GM12878 (cell line): ENCODE measurements around the gene RHEB. TPM values are rescaled to one million over a fixed set of nuclear protein-coding genes. Genes with fewer than 3 reads are reported as not detected.

Experiments used
- ATAC-seq: fragments of 200-7000 bp; cut with Tn5 transposase; 3 replicates; pipeline ENCODE4 v1.9.1; 2020; ENCODE audit warnings: mild to moderate bottlenecking, moderate library complexity
- BruUV-seq: library from RNA; stranded (reverse); fragments of 400-500 nt; replicated peaks from 2 replicates; lab custom pipeline; 2021; lab: Mats Ljungman, UMichigan
- CTCF ChIA-PET: fragments of 300-600 bp; sonication (Branson Sonifier 250); formaldehyde crosslinking; extraction: SDS; loops from one replicate; lab custom pipeline; 2021; ENCODE audit warnings: inconsistent platforms; lab: Yijun Ruan, JAX
- POLR2A ChIA-PET: fragments of 350-600 bp; formaldehyde crosslinking; extraction: SDS; loops from one replicate; lab custom pipeline; 2021; ENCODE audit warnings: inconsistent platforms; lab: Charles Lee
- RAD21 ChIA-PET: fragments of 300-600 bp; sonication (Branson Sonifier 250); formaldehyde crosslinking; loops from one replicate; lab custom pipeline; 2023; ENCODE audit warnings: antibody characterized with exemption; ENCODE audit not compliant: unreplicated experiment; lab: Charles Lee
- SMC1A ChIA-PET: fragments of 300-600 bp; sonication (Branson Sonifier 250); formaldehyde crosslinking; loops from one replicate; lab custom pipeline; 2023; ENCODE audit not compliant: unreplicated experiment, uncharacterized antibody; lab: Charles Lee
- DNase-seq: peaks from one replicate; pipeline ENCODE4 v3.0.0-alpha.2; 2011; ENCODE audit warnings: low read depth, low spot score
- FAIRE-seq: peaks from 3 replicates; lab custom pipeline; 2011; peaks lifted over from hg19 to GRCh38; lab: Jason Lieb, UNC
- H2AFZ ChIP-seq: 2 replicates; pipeline ENCODE4 v1.6.0; 2011; ENCODE audit warnings: low read depth, low read length, control low read depth; ENCODE audit not compliant: control insufficient read depth
- H3K27ac ChIP-seq: 2 replicates; pipeline ENCODE4 v1.5.1; 2011; ENCODE audit warnings: control low read depth; ENCODE audit not compliant: control insufficient read depth, insufficient read depth
- H3K27me3 ChIP-seq, 2 experiments: replicated peaks in 1 of 2; 2 replicates each; pipeline versions ENCODE4 v1.6.0 to v1.6.1; 2011; ENCODE audit warnings: low read length in 1 of 2; ENCODE audit not compliant: control insufficient read depth in 2 of 2, insufficient read depth in 2 of 2
- H3K36me3 ChIP-seq, 2 experiments: 2 replicates each; pipeline ENCODE4 v1.5.1; 2011; ENCODE audit warnings: low read length in 1 of 2; ENCODE audit not compliant: control insufficient read depth in 2 of 2, insufficient read depth in 2 of 2
- H3K4me1 ChIP-seq: 2 replicates; pipeline ENCODE4 v1.6.1; 2011; ENCODE audit warnings: mild to moderate bottlenecking, low read length, moderate library complexity, mixed read lengths; ENCODE audit not compliant: control insufficient read depth, insufficient read depth
- H3K4me2 ChIP-seq: 2 replicates; pipeline ENCODE4 v1.6.0; 2011; ENCODE audit warnings: control low read depth; ENCODE audit not compliant: control insufficient read depth, insufficient read depth
- H3K4me3 ChIP-seq: fragments of 200-600 bp; sonication (generic); 2 replicates; pipeline ENCODE4 v1.5.1; 2016
- H3K79me2 ChIP-seq: 2 replicates; pipeline ENCODE4 v1.6.0; 2011; ENCODE audit warnings: low read length; ENCODE audit not compliant: control insufficient read depth, insufficient read depth
- H3K9ac ChIP-seq: 2 replicates; pipeline ENCODE4 v1.8.0; 2011; ENCODE audit warnings: low read length, control low read depth, mixed read lengths; ENCODE audit not compliant: control insufficient read depth, insufficient read depth
- H3K9me3 ChIP-seq: replicated peaks from 3 replicates; pipeline ENCODE4 v1.5.1; 2011; ENCODE audit warnings: mild to moderate bottlenecking, low read length; ENCODE audit not compliant: control insufficient read depth, insufficient read depth
- H4K20me1 ChIP-seq: 2 replicates; pipeline ENCODE4 v1.6.0; 2011; ENCODE audit not compliant: control insufficient read depth, insufficient read depth
- ASH2L ChIP-seq: fragments of 300-600, 200-600 bp; sonication (generic); IDR thresholded peaks from 2 replicates; pipeline ENCODE4 v1.6.1; 2017; ENCODE audit warnings: low read depth, mild to moderate bottlenecking, borderline replicate concordance
- CREM ChIP-seq: IDR thresholded peaks from 2 replicates; pipeline ENCODE4 v1.6.1; 2014; ENCODE audit warnings: antibody characterized with exemption, low read depth
- E2F8 ChIP-seq: fragments of 450-650 bp; IDR thresholded peaks from 2 replicates; pipeline ENCODE4 v1.6.1; 2018; ENCODE audit warnings: mild to moderate bottlenecking, low read depth, moderate library complexity; ENCODE audit not compliant: partially characterized antibody
- E4F1 ChIP-seq: fragments of 450-650 bp; IDR thresholded peaks from 2 replicates; pipeline ENCODE4 v1.6.1; 2018; ENCODE audit warnings: borderline replicate concordance, mild to moderate bottlenecking; ENCODE audit not compliant: partially characterized antibody
- HDGF ChIP-seq: fragments of 450-650 bp; IDR thresholded peaks from 2 replicates; pipeline ENCODE4 v1.6.1; 2016; ENCODE audit warnings: antibody characterized with exemption
- MYC ChIP-seq: IDR thresholded peaks from 2 replicates; pipeline ENCODE4 v1.6.1; 2011; ENCODE audit warnings: mild to moderate bottlenecking, low read length, moderate library complexity, inconsistent platforms; ENCODE audit not compliant: insufficient read depth, insufficient replicate concordance, insufficient read length, severe bottlenecking
- NFXL1 ChIP-seq: fragments of 450-650 bp; IDR thresholded peaks from 2 replicates; pipeline ENCODE4 v1.6.1; 2017; ENCODE audit warnings: antibody characterized with exemption, mild to moderate bottlenecking, borderline replicate concordance
- PKNOX1 ChIP-seq: fragments of 450-650 bp; IDR thresholded peaks from 2 replicates; pipeline ENCODE4 v1.6.1; 2016; ENCODE audit warnings: mild to moderate bottlenecking
- TBL1XR1 ChIP-seq: IDR thresholded peaks from 2 replicates; pipeline ENCODE4 v1.6.1; 2012; ENCODE audit warnings: low read depth, low read length, improper control_type of control experiment
- WRNIP1 ChIP-seq: IDR thresholded peaks from 2 replicates; pipeline ENCODE4 v1.6.1; 2011; ENCODE audit warnings: low read depth, low read length, improper control_type of control experiment, borderline replicate concordance
- ZBTB33 ChIP-seq: fragments of 450-650 bp; IDR thresholded peaks from 2 replicates; pipeline ENCODE4 v1.6.1; 2017; ENCODE audit warnings: mild to moderate bottlenecking
- ZNF217 ChIP-seq: fragments of 450-650 bp; IDR thresholded peaks from 2 replicates; pipeline ENCODE4 v1.6.1; 2017; ENCODE audit warnings: antibody characterized with exemption, mild to moderate bottlenecking
- ZZZ3 ChIP-seq: IDR thresholded peaks from 2 replicates; pipeline ENCODE4 v1.6.1; 2011; ENCODE audit warnings: low read depth; ENCODE audit not compliant: control insufficient read depth, insufficient read length
- WGBS: methylation state at CpG from one replicate; pipeline ENCODE4 v1.1.6; 2016; ENCODE audit warnings: low lambda C conversion rate; ENCODE audit not compliant: insufficient replicate concordance, insufficient coverage; ENCODE audit errors: missing lambda C conversion rate; 5-methylcytosine and 5-hydroxymethylcytosine counted together
- in situ Hi-C: fragments of 300-500 bp; cut with MboI; formaldehyde crosslinking; loops from 9 replicates; pipeline ENCODE4 v1.14.3; 2018; ENCODE audit warnings: mixed read lengths
- intact Hi-C: fragments of 100-400 bp; cut with micrococcal nuclease; formaldehyde crosslinking; loops from one replicate; pipeline ENCODE4 v1.14.2; 2022; ENCODE audit not compliant: unreplicated experiment
- polyA plus RNA-seq, 11 experiments: library from polyadenylated mRNA; depleted of rRNA in 4 of 11; unstranded in 6 of 11; stranded (reverse) in 5 of 11; fragments of >200 nt; fragmentation: Nextera tagmentation in 4 of 11; fragmentation: Illumina TruSeq in 1 of 11; extraction: Ambion mirVana in 4 of 11; extraction: Trizol in 1 of 11; gene quantifications; 1 replicate in 1 of 11; 2 replicates in 10 of 11; pipeline versions ENCODE4 v1.2.1 to v1.2.3, GENCODE V29; 2011 to 2016; ENCODE audit warnings: inconsistent platforms in 2 of 11, missing spikeins in 2 of 11, low read depth in 1 of 11
- total RNA-seq, 4 experiments: library from RNA; depleted of rRNA in 3 of 4; stranded (reverse); fragments of >200 nt in 3 of 4; fragmentation: Illumina TruSeq in 1 of 4; extraction: Trizol in 1 of 4; gene quantifications; 2 replicates each; pipeline versions ENCODE4 v1.2.1 to v1.2.3, GENCODE V29; 2013 to 2021

Gene RHEB
- total and polyA plus RNA-seq, 10 of the 15 experiments (the other 5 are each of a cell fraction or from before 2014, with no cell fraction given) = 6.2 to 67.8 (median 38.0) TPM

GRCh38 chr7:151524845-151525244 lies 5.2 kb upstream of the RHEB start:
- no peak overlapping the region for H2AFZ ChIP-seq
- no peak for DNase-seq
- H3K27me3 ChIP-seq = no peaks in the 10 kb centered on the region
- RAD21 ChIA-PET = interaction anchor here (0.7 to 1.5 kb wide), 2 partner anchors 13 to 16 kb away, joined by 3 read pairs; no protein-coding TSS in a partner anchor
- in situ Hi-C loops (no loop called here), intact Hi-C loops (no loop called here)
- no peaks in the 10 kb centered on the region for H3K79me2 ChIP-seq
- CTCF ChIA-PET = no interaction called here
- FAIRE-seq = no peak
- no peak for TF ChIP-seq WRNIP1
- TF ChIP-seq MYC = no peak
- no peak for TF ChIP-seq ZZZ3
- no peak for TF ChIP-seq E2F8
- no peak for TF ChIP-seq NFXL1
- no peak for TF ChIP-seq ZBTB33
- no peak for TF ChIP-seq ASH2L
- TF ChIP-seq PKNOX1 = no peak
- no peak for TF ChIP-seq HDGF
- TF ChIP-seq CREM = no peak
- no peak for TF ChIP-seq TBL1XR1
- no peak for TF ChIP-seq ZNF217
- no peak for TF ChIP-seq E4F1
- POLR2A ChIA-PET = no interaction called here
- BruUV-seq = no TSS peak
- H3K4me2 ChIP-seq = no peak overlapping the region
- no peaks in the 10 kb centered on the region for H4K20me1 ChIP-seq
- no peak overlapping the region for H3K9ac ChIP-seq
- SMC1A ChIA-PET = no interaction called here
- H3K36me3 ChIP-seq = no peaks in the 10 kb centered on the region
- no peak for ATAC-seq
- H3K27ac ChIP-seq = no peak overlapping the region
- H3K9me3 ChIP-seq = no peaks in the 10 kb centered on the region; the same call in 2 of the 3 replicates
- 71% methylated on average over 2 of the region's 2 CpGs for WGBS
- H3K4me3 ChIP-seq = no peak overlapping the region
- peaks cover 3% of the 10 kb centered on the region for H3K4me1 ChIP-seq
